Measurements from ENCODE around the gene PALLD. TPM values are rescaled to one million over a fixed set of nuclear protein-coding genes. Genes with fewer than 3 reads are reported as not detected.

Gene PALLD
- total and polyA plus RNA-seq, 12 donors, result 30.3 to 203 (median 90.5) TPM

- DNase-seq, result no peak
- TF ChIP-seq, protein P1, sequence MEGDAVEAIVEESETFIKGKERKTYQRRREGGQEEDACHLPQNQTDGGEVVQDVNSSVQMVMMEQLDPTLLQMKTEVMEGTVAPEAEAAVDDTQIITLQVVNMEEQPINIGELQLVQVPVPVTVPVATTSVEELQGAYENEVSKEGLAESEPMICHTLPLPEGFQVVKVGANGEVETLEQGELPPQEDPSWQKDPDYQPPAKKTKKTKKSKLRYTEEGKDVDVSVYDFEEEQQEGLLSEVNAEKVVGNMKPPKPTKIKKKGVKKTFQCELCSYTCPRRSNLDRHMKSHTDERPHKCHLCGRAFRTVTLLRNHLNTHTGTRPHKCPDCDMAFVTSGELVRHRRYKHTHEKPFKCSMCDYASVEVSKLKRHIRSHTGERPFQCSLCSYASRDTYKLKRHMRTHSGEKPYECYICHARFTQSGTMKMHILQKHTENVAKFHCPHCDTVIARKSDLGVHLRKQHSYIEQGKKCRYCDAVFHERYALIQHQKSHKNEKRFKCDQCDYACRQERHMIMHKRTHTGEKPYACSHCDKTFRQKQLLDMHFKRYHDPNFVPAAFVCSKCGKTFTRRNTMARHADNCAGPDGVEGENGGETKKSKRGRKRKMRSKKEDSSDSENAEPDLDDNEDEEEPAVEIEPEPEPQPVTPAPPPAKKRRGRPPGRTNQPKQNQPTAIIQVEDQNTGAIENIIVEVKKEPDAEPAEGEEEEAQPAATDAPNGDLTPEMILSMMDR (IDR thresholded peaks at IDR 0.05), result no peak
- no peak for TF ChIP-seq POLR2A (IDR thresholded peaks at IDR 0.05)
- H3K27me3 ChIP-seq, result no peaks in the 10 kb centered on the region
- H3K27ac ChIP-seq, result no peak overlapping the region
- 64 to 77% (median 66%) methylated on average over 6 of the region's 6 CpGs for WGBS, 4 donors
- no peaks in the 10 kb centered on the region for H3K36me3 ChIP-seq (replicated peaks in 1 of 2)
- no peaks in the 10 kb centered on the region for H3K9me3 ChIP-seq (replicated peaks in 1 of 3)
- no peak overlapping the region for H3K4me3 ChIP-seq
- intact Hi-C loops (cut with DNase I), result no loop called here
- no peaks in the 10 kb centered on the region for H3K4me1 ChIP-seq (replicated peaks in 1 of 2)
Observed at GRCh38 chr4:168502861-168503260, 6.0 kb downstream of the PALLD start.

DNA sequence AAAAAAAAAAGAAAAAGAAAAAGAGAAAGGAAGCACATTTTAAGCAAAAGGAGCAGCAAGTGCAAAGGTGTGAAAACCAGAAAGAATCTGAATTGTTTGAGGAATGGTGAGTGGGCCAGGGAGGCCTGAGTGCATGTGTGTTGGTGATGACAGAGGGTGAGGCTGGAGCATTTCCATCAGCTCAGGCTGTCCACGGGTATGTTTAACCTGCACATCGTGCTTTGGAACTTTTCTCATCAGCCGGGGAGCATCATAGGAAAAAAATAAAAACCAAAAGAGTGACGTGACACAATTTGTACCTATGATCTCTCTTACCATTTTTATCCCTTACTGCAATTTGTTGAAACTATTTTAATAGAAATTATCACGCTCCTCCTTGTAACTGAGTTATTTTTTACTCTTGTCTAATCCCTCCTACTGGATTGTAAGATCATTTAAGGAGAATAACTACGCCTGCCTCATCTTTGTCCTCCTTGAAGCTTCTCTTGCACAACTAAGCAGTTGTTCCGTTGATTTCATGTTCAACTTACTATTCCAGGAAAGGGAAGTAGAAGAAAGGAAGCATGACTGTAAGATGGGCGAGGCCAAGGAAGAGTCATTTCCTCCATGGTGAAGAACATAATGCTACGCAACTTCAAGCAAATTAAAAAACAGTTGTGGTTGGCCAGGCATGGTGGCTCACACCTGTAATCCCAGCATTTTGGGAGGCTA lies 7.0 kb downstream of the PALLD start:
- Histone ChIP-seq H3K27ac (peak overlapping the region in 1 of 5 donors; percentile 69), H3K27me3 (no peaks in the 10 kb centered on the region), H3K4me1 (replicated peaks in 1 of 2) (no peaks in the 10 kb centered on the region), H3K4me3 (no peak overlapping the region), H3K36me3 (replicated peaks in 1 of 2) (no peaks in the 10 kb centered on the region), H3K9me3 (replicated peaks in 1 of 3) (no peaks in the 10 kb centered on the region)
- intact Hi-C loops (cut with DNase I), result no loop called here
- WGBS, 4 donors, result 69 to 76% (median 73%) methylated on average over 9 of the region's 9 CpGs
- peak in 3 of 7 donors; percentile 28 to 55 (median 44) for DNase-seq
- TF ChIP-seq, protein P1 (IDR thresholded peaks at IDR 0.05), result no peak
- no peak for TF ChIP-seq POLR2A (IDR thresholded peaks at IDR 0.05)

DNA sequence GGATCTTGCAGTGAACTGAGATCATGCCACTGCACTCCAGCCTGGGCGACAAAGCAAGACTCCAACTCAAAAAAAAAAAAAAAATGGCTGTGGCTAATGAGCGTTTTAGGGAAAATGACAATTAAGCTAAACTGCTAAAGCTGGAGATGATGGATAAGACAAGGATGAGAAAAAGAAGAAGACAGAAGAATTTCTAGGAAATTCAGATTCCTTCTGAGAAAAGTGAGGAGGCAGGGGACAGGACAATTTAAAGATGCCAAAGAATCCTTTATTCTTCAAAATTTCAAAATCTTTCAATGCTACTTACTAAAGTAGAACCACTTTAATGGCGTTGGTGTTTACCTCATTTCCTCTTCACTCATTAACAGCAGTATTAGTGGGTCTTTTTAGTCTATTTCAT lies 7.7 kb downstream of the PALLD start:
- 54 to 87% (median 82%) methylated on average over 3 of the region's 3 CpGs for WGBS, 4 donors

DNA sequence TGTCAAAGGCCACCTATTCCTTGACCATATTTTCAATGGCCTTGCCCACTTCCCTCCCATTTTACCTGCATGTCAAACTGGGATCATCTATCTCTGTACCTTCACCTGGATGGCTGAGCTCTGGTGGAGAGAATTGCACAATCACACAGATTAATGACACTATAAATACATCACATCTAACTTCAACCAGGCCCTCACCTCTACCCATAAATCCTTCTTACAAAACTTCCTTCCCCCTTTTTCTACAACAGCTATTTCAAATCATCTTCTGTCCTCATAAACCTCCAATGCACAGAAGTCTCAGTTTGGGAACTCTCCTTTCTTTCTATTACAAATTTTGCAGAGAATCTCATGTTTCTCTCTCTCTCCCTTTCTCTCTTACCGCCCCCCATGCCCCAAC lies 9.2 kb downstream of the PALLD start:
- no peaks in the 10 kb centered on the region for H3K4me1 ChIP-seq (replicated peaks in 1 of 2)
- intact Hi-C loops (cut with DNase I), result no loop called here
- H3K27me3 ChIP-seq, result no peaks in the 10 kb centered on the region
- no peak for TF ChIP-seq POLR2A (IDR thresholded peaks at IDR 0.05)
- TF ChIP-seq, protein P1 (IDR thresholded peaks at IDR 0.05), result no peak
- no peak for DNase-seq
- WGBS, 4 donors, result 42 to 73% (median 58%) methylated on average over 1 of the region's 1 CpG
- H3K27ac ChIP-seq, result no peak overlapping the region
- H3K36me3 ChIP-seq (replicated peaks in 1 of 2), result no peaks in the 10 kb centered on the region
- H3K4me3 ChIP-seq, result no peak overlapping the region
- H3K9me3 ChIP-seq (replicated peaks in 1 of 3), result no peaks in the 10 kb centered on the region

More for the DNA sequence above, 7.7 kb downstream of the PALLD start:
- Histone ChIP-seq H3K4me3 (no peak overlapping the region), H3K4me1 (replicated peaks in 1 of 2) (no peaks in the 10 kb centered on the region), H3K9me3 (replicated peaks in 1 of 3) (no peaks in the 10 kb centered on the region), H3K36me3 (replicated peaks in 1 of 2) (no peaks in the 10 kb centered on the region), H3K27me3 (no peaks in the 10 kb centered on the region), H3K27ac (peak overlapping the region in 1 of 5 donors; percentile 63)
- intact Hi-C loops (cut with DNase I), result no loop called here
- no peak for DNase-seq
- TF ChIP-seq POLR2A (IDR thresholded peaks at IDR 0.05), result no peak
- TF ChIP-seq, protein P1 (IDR thresholded peaks at IDR 0.05), result no peak
